WERI-Rb-1 (cell line): ENCODE data around the gene NUMB.

Experiments used
- DNase-seq: peaks from one replicate; pipeline ENCODE4 v3.0.0-alpha.2; 2020
- H3K27ac ChIP-seq: fragments of 250-450 bp; sonication (Bioruptor Pico); 2 replicates; pipeline ENCODE4 v1.5.1; 2020; ENCODE audit warnings: mild to moderate bottlenecking, moderate library complexity
- H3K27me3 ChIP-seq: fragments of 250-450 bp; sonication (Bioruptor Pico); 2 replicates; pipeline ENCODE4 v1.5.1; 2021; ENCODE audit warnings: mild to moderate bottlenecking, low read depth, moderate library complexity; ENCODE audit not compliant: insufficient read depth, severe bottlenecking
- H3K36me3 ChIP-seq: fragments of 250-450 bp; sonication (Bioruptor Pico); 2 replicates; pipeline ENCODE4 v1.5.1; 2020; ENCODE audit warnings: mild to moderate bottlenecking, moderate library complexity
- H3K4me3 ChIP-seq: 2 replicates; pipeline ENCODE4 v1.5.1; 2011; ENCODE audit warnings: low read depth, mild to moderate bottlenecking, control low read depth, low read length
- H3K9me3 ChIP-seq: fragments of 250-450 bp; sonication (Bioruptor Pico); 2 replicates; pipeline ENCODE4 v1.5.1; 2021; ENCODE audit warnings: mild to moderate bottlenecking, moderate library complexity; ENCODE audit not compliant: severe bottlenecking
- CTCF ChIP-seq: IDR thresholded peaks from 2 replicates; pipeline ENCODE4 v1.5.1; 2011; ENCODE audit warnings: low read depth, mild to moderate bottlenecking, control low read depth, inconsistent platforms, low read length

The NUMB gene

GRCh38 chr14:73250317-73250713, 208.0 kb downstream of the NUMB start:
- no peak for TF ChIP-seq CTCF
- H3K36me3 ChIP-seq = no peaks in the 10 kb centered on the region
- no peak overlapping the region for H3K27ac ChIP-seq
- H3K9me3 ChIP-seq = no peaks in the 10 kb centered on the region
- DNase-seq = no peak
- no peaks in the 10 kb centered on the region for H3K27me3 ChIP-seq
- no peak overlapping the region for H3K4me3 ChIP-seq

- no peaks in the 10 kb centered on the region for H3K9me3 ChIP-seq
- no peak overlapping the region for H3K27ac ChIP-seq
- no peak overlapping the region for H3K4me3 ChIP-seq
- no peaks in the 10 kb centered on the region for H3K36me3 ChIP-seq
- no peaks in the 10 kb centered on the region for H3K27me3 ChIP-seq
- TF ChIP-seq CTCF = no peak
- DNase-seq = no peak
Observed at GRCh38 chr14:73249564-73250316, 208.6 kb downstream of the NUMB start.

GRCh38 chr14:73249108-73249507, 209.2 kb downstream of the NUMB start:
- DNase-seq = no peak
- no peak overlapping the region for H3K27ac ChIP-seq

GRCh38 chr14:73248108-73248868, 210.1 kb downstream of the NUMB start:
- Histone ChIP-seq H3K36me3 (no peaks in the 10 kb centered on the region), H3K27ac (no peak overlapping the region), H3K4me3 (no peak overlapping the region), H3K27me3 (no peaks in the 10 kb centered on the region), H3K9me3 (no peaks in the 10 kb centered on the region)
- TF ChIP-seq CTCF = no peak
- no peak for DNase-seq

More at GRCh38 chr14:73249108-73249507, 209.2 kb downstream of the NUMB start:
- TF ChIP-seq CTCF = no peak
- H3K27me3 ChIP-seq = no peaks in the 10 kb centered on the region
- no peaks in the 10 kb centered on the region for H3K9me3 ChIP-seq
- H3K4me3 ChIP-seq = no peak overlapping the region
- no peaks in the 10 kb centered on the region for H3K36me3 ChIP-seq

GRCh38 chr14:73246387-73247150, 211.8 kb downstream of the NUMB start:
- Histone ChIP-seq H3K4me3 (no peak overlapping the region), H3K27me3 (no peaks in the 10 kb centered on the region), H3K36me3 (no peaks in the 10 kb centered on the region), H3K27ac (no peak overlapping the region), H3K9me3 (no peaks in the 10 kb centered on the region)
- no peak for DNase-seq
- no peak for TF ChIP-seq CTCF
